ENCODE measurements around the gene DDB1. TPM values are rescaled to one million over a fixed set of nuclear protein-coding genes. Genes with fewer than 3 reads are reported as not detected.

Gene DDB1
- total RNA-seq, 5 donors from 2014 or later (not counting 1 experiment from before 2014, with no cell fraction given) = 165 to 186 (median 176) TPM

GRCh38 chr11:61293867-61294716, 38.8 kb downstream of the DDB1 start:
- no peaks in the 10 kb centered on the region for H3K9me3 ChIP-seq
- H3K27ac ChIP-seq (ENCODE audit: low read length) = no peak overlapping the region
- Mint-ChIP-seq H3K4me1 (peaks cover 29 to 35% (median 29%) of the 10 kb centered on the region in 3 donors), H3K36me3 (peaks cover 15% of the 10 kb centered on the region), H3K27ac (no peak overlapping the region), H3K9me3 (no peaks in the 10 kb centered on the region), H3K27me3 (peaks cover 9 to 23% of the 10 kb centered on the region in 2 donors), H3K4me3 (peak overlapping the region; percentile 68 to 80 (median 76))
- DNase-seq = peak in 13 of 35 experiments; percentile 1 to 35 (median 7)
- ATAC-seq (replicated peaks in 1 of 4) = peak; percentile 31 to 40 (median 38)
- ChIA-PET POLR2A (no interaction called here), CTCF (interaction anchor here in 1 of 2 donors (1.0 kb wide), 1 partner anchor 42 kb away, joined by 4 read pairs; no protein-coding TSS in a partner anchor)
- WGBS (ENCODE audit: insufficient coverage) = 3% methylated on average over 55 of the region's 60 CpGs
- peaks cover 0 to 41% of the 10 kb centered on the region in 2 experiments for H3K27me3 ChIP-seq (replicated peaks in 1 of 2; ENCODE audit: control insufficient read depth in 2 of 2, extremely low read depth in 1 of 2, insufficient read depth in 2 of 2, low read length in 1 of 2)
- H3K36me3 ChIP-seq (ENCODE audit: control insufficient read depth in 2 of 2, extremely low read depth in 1 of 2, insufficient read depth in 1 of 2, low read length in 1 of 2) = peaks cover 0 to 4% of the 10 kb centered on the region in 2 donors
- peak overlapping the region; percentile 39 to 71 for H3K4me3 ChIP-seq (ENCODE audit: control insufficient read depth in 1 of 2, extremely low read depth in 1 of 2, low read length in 1 of 2)
- peaks cover 5 to 32% of the 10 kb centered on the region in 2 experiments for H3K4me1 ChIP-seq (ENCODE audit: control insufficient read depth in 1 of 2, extremely low read depth in 1 of 2, insufficient read depth in 2 of 2, low read length in 2 of 2)

- CTCF ChIA-PET = interaction anchor here in 1 of 2 donors (0.7 kb wide), 1 partner anchor 462 kb away, joined by 3 read pairs; no protein-coding TSS in a partner anchor
Measured at GRCh38 chr11:61292356-61292755, 40.5 kb downstream of the DDB1 start.

GRCh38 chr11:61290905-61291690, 41.8 kb downstream of the DDB1 start:
- Mint-ChIP-seq H3K27me3 (peaks cover 8 to 23% of the 10 kb centered on the region in 2 donors), H3K4me1 (peaks cover 8 to 13% (median 11%) of the 10 kb centered on the region in 3 donors), H3K9me3 (no peaks in the 10 kb centered on the region), H3K27ac (no peak overlapping the region), H3K4me3 (no peak overlapping the region), H3K36me3 (no peaks in the 10 kb centered on the region)
- ATAC-seq (replicated peaks in 1 of 4) (no peak), DNase-seq (no peak)
- Histone ChIP-seq H3K9me3 (no peaks in the 10 kb centered on the region), H3K4me3 (ENCODE audit: control insufficient read depth in 1 of 2, extremely low read depth in 1 of 2, low read length in 1 of 2) (no peak overlapping the region), H3K27ac (ENCODE audit: low read length) (no peak overlapping the region), H3K4me1 (ENCODE audit: control insufficient read depth in 1 of 2, extremely low read depth in 1 of 2, insufficient read depth in 2 of 2, low read length in 2 of 2) (peaks cover 5 to 23% of the 10 kb centered on the region in 2 experiments), H3K36me3 (ENCODE audit: control insufficient read depth in 2 of 2, extremely low read depth in 1 of 2, insufficient read depth in 1 of 2, low read length in 1 of 2) (no peaks in the 10 kb centered on the region), H3K27me3 (replicated peaks in 1 of 2; ENCODE audit: control insufficient read depth in 2 of 2, extremely low read depth in 1 of 2, insufficient read depth in 2 of 2, low read length in 1 of 2) (peaks cover 0 to 46% of the 10 kb centered on the region in 2 experiments)
- CTCF ChIA-PET = interaction anchor here in 1 of 2 donors (0.7 kb wide), 1 partner anchor 500 kb away, joined by 4 read pairs; no protein-coding TSS in a partner anchor
- POLR2A ChIA-PET = interaction anchor here in 1 of 2 donors (0.6 kb wide), 1 partner anchor 14 kb away, joined by 5 read pairs; no protein-coding TSS in a partner anchor
- WGBS (ENCODE audit: insufficient coverage) = 87% methylated on average over 6 of the region's 12 CpGs

More at GRCh38 chr11:61292356-61292755, 40.5 kb downstream of the DDB1 start:
- H3K4me1 ChIP-seq (ENCODE audit: control insufficient read depth in 1 of 2, extremely low read depth in 1 of 2, insufficient read depth in 2 of 2, low read length in 2 of 2) = peaks cover 5 to 23% of the 10 kb centered on the region in 2 experiments
- H3K27me3 ChIP-seq (replicated peaks in 1 of 2; ENCODE audit: control insufficient read depth in 2 of 2, extremely low read depth in 1 of 2, insufficient read depth in 2 of 2, low read length in 1 of 2) = peaks cover 0 to 43% of the 10 kb centered on the region in 2 experiments
- no peaks in the 10 kb centered on the region for H3K36me3 ChIP-seq (ENCODE audit: control insufficient read depth in 2 of 2, extremely low read depth in 1 of 2, insufficient read depth in 1 of 2, low read length in 1 of 2)
- ATAC-seq (replicated peaks in 1 of 4) (no peak), DNase-seq (no peak)
- no CpG with 5 or more reads among the region's 2 CpGs for WGBS (ENCODE audit: insufficient coverage)
- peaks cover 9 to 23% of the 10 kb centered on the region in 2 donors for H3K27me3 Mint-ChIP-seq
- H3K9me3 ChIP-seq = no peaks in the 10 kb centered on the region
- no peak overlapping the region for H3K27ac ChIP-seq (ENCODE audit: low read length)
- peaks cover 13 to 18% (median 15%) of the 10 kb centered on the region in 3 donors for H3K4me1 Mint-ChIP-seq
- H3K9me3 Mint-ChIP-seq = no peaks in the 10 kb centered on the region
- no peak overlapping the region for H3K4me3 ChIP-seq (ENCODE audit: control insufficient read depth in 1 of 2, extremely low read depth in 1 of 2, low read length in 1 of 2)
- H3K27ac Mint-ChIP-seq = no peak overlapping the region
- POLR2A ChIA-PET = no interaction called here
- peaks cover 5% of the 10 kb centered on the region for H3K36me3 Mint-ChIP-seq
- H3K4me3 Mint-ChIP-seq = peak overlapping the region; percentile 4 to 80 (median 18)

GRCh38 chr11:61287338-61287977, 45.4 kb downstream of the DDB1 start:
- Mint-ChIP-seq H3K36me3 (no peaks in the 10 kb centered on the region), H3K27ac (no peak overlapping the region), H3K9me3 (peaks cover 0 to 5% (median 0%) of the 10 kb centered on the region in 3 donors), H3K4me1 (no peaks in the 10 kb centered on the region), H3K27me3 (peaks cover 3 to 12% of the 10 kb centered on the region in 2 donors), H3K4me3 (no peak overlapping the region)
- Histone ChIP-seq H3K27me3 (replicated peaks in 1 of 2; ENCODE audit: control insufficient read depth in 2 of 2, extremely low read depth in 1 of 2, insufficient read depth in 2 of 2, low read length in 1 of 2) (peaks cover 0 to 22% of the 10 kb centered on the region in 2 experiments), H3K4me1 (ENCODE audit: control insufficient read depth in 1 of 2, extremely low read depth in 1 of 2, insufficient read depth in 2 of 2, low read length in 2 of 2) (no peaks in the 10 kb centered on the region), H3K27ac (ENCODE audit: low read length) (no peak overlapping the region), H3K4me3 (ENCODE audit: control insufficient read depth in 1 of 2, extremely low read depth in 1 of 2, low read length in 1 of 2) (no peak overlapping the region), H3K36me3 (ENCODE audit: control insufficient read depth in 2 of 2, extremely low read depth in 1 of 2, insufficient read depth in 1 of 2, low read length in 1 of 2) (no peaks in the 10 kb centered on the region), H3K9me3 (no peaks in the 10 kb centered on the region)
- ChIA-PET CTCF (no interaction called here), POLR2A (no interaction called here)
- 92% methylated on average over 12 of the region's 14 CpGs for WGBS (ENCODE audit: insufficient coverage)
- ATAC-seq (replicated peaks in 1 of 4) = no peak
- no peak for DNase-seq

- Histone ChIP-seq H3K27me3 (replicated peaks in 1 of 2; ENCODE audit: control insufficient read depth in 2 of 2, extremely low read depth in 1 of 2, insufficient read depth in 2 of 2, low read length in 1 of 2) (peaks cover 0 to 11% of the 10 kb centered on the region in 2 experiments), H3K9me3 (no peaks in the 10 kb centered on the region), H3K4me1 (ENCODE audit: control insufficient read depth in 1 of 2, extremely low read depth in 1 of 2, insufficient read depth in 2 of 2, low read length in 2 of 2) (no peaks in the 10 kb centered on the region), H3K4me3 (ENCODE audit: control insufficient read depth in 1 of 2, extremely low read depth in 1 of 2, low read length in 1 of 2) (no peak overlapping the region), H3K36me3 (ENCODE audit: control insufficient read depth in 2 of 2, extremely low read depth in 1 of 2, insufficient read depth in 1 of 2, low read length in 1 of 2) (no peaks in the 10 kb centered on the region), H3K27ac (ENCODE audit: low read length) (no peak overlapping the region)
- H3K36me3 Mint-ChIP-seq = no peaks in the 10 kb centered on the region
- no peak overlapping the region for H3K27ac Mint-ChIP-seq
- DNase-seq (no peak), ATAC-seq (replicated peaks in 1 of 4) (no peak)
- WGBS (ENCODE audit: insufficient coverage) = 100% methylated on average over 2 of the region's 4 CpGs
- peaks cover 0 to 5% (median 0%) of the 10 kb centered on the region in 3 donors for H3K9me3 Mint-ChIP-seq
- POLR2A ChIA-PET = no interaction called here
- no peaks in the 10 kb centered on the region for H3K27me3 Mint-ChIP-seq
- no peaks in the 10 kb centered on the region for H3K4me1 Mint-ChIP-seq
- CTCF ChIA-PET = no interaction called here
- no peak overlapping the region for H3K4me3 Mint-ChIP-seq
Measured at GRCh38 chr11:61283613-61284012, 49.3 kb downstream of the DDB1 start.
